COLO668 (cell line): ENCODE data around the gene LOXL3.
"Not testable (repeated sequence)": the region's sequence is repeated elsewhere in the genome, so short reads cannot be mapped to it uniquely, and the experiment has no call there.

Experiments used
- DNase-seq: peaks from one replicate; lab custom pipeline; 2025; ENCODE audit not compliant: unreplicated experiment; lab: John Stamatoyannopoulos, UW

LOXL3 gene

GRCh38 chr2:74493546-74493945 is 60.2 kb downstream of the LOXL3 start:
- no peak for DNase-seq

- DNase-seq, result no peak
Observed at GRCh38 chr2:74491648-74492544, 61.8 kb downstream of the LOXL3 start.

GRCh38 chr2:74489906-74490305 is 63.8 kb downstream of the LOXL3 start:
- no peak for DNase-seq

- DNase-seq, result no peak
Observed at GRCh38 chr2:74488643-74489481, 64.9 kb downstream of the LOXL3 start.

GRCh38 chr2:74486141-74486540 is 67.6 kb downstream of the LOXL3 start:
- no peak for DNase-seq

GRCh38 chr2:74483675-74484164 is 70.0 kb downstream of the LOXL3 start:
- DNase-seq, result not testable (repeated sequence)

GRCh38 chr2:74482801-74483674 is 70.7 kb downstream of the LOXL3 start, which contains the start of the genes CCDC142 and TTC31:
Gene CCDC142, minus strand, starts transcription at chr2:74482998. Its CDS starts 161 bp downstream, at chr2:74482837.
Gene TTC31, plus strand, starts transcription at chr2:74483081. Its CDS starts 15 bp downstream, at chr2:74483096.
- DNase-seq, result peak; percentile 92
